ENCODE results near the gene SEPTIN1.

SEPTIN1 gene

GRCh38 chr16:30365200-30365599 lies 17.2 kb downstream of the SEPTIN1 start:
- no peak for TF ChIP-seq ZNF274 (IDR thresholded peaks at IDR 0.05; ENCODE audit: low read depth, low read length)
- no peak overlapping the region for H3K4me3 ChIP-seq (ENCODE audit: low read length)

- TF ChIP-seq ZNF274 (IDR thresholded peaks at IDR 0.05; ENCODE audit: low read depth, low read length) = no peak
- H3K4me3 ChIP-seq (ENCODE audit: low read length) = no peak overlapping the region
These were observed 21.2 kb downstream of the SEPTIN1 start for GRCh38 chr16:30361180-30361579.

GRCh38 chr16:30359871-30360170 lies 22.5 kb downstream of the SEPTIN1 start:
- no peak overlapping the region for H3K4me3 ChIP-seq (ENCODE audit: low read length)
- TF ChIP-seq ZNF274 (IDR thresholded peaks at IDR 0.05; ENCODE audit: low read depth, low read length) = no peak

- no peak for TF ChIP-seq ZNF274 (IDR thresholded peaks at IDR 0.05; ENCODE audit: low read depth, low read length)
- H3K4me3 ChIP-seq (ENCODE audit: low read length) = no peak overlapping the region
These were observed 23.1 kb downstream of the SEPTIN1 start for GRCh38 chr16:30358990-30359870.

- no peak for TF ChIP-seq ZNF274 (IDR thresholded peaks at IDR 0.05; ENCODE audit: low read depth, low read length)
- H3K4me3 ChIP-seq (ENCODE audit: low read length) = no peak overlapping the region
These were observed 23.8 kb downstream of the SEPTIN1 start for GRCh38 chr16:30358577-30358936.

GRCh38 chr16:30357715-30358576 lies 24.4 kb downstream of the SEPTIN1 start:
- no peak for TF ChIP-seq ZNF274 (IDR thresholded peaks at IDR 0.05; ENCODE audit: low read depth, low read length)
- H3K4me3 ChIP-seq (ENCODE audit: low read length) = no peak overlapping the region

GRCh38 chr16:30357085-30357714 lies 25.2 kb downstream of the SEPTIN1 start:
- no peak for TF ChIP-seq ZNF274 (IDR thresholded peaks at IDR 0.05; ENCODE audit: low read depth, low read length)
- no peak overlapping the region for H3K4me3 ChIP-seq (ENCODE audit: low read length)

- TF ChIP-seq ZNF274 (IDR thresholded peaks at IDR 0.05; ENCODE audit: low read depth, low read length) = no peak
- peak overlapping the region; percentile 88; the same call in 1 of the 2 replicates for H3K4me3 ChIP-seq (ENCODE audit: low read length)
These were observed 25.8 kb downstream of the SEPTIN1 start for GRCh38 chr16:30356401-30357084.

- no peak for TF ChIP-seq ZNF274 (IDR thresholded peaks at IDR 0.05; ENCODE audit: low read depth, low read length)
- peak overlapping the region; percentile 88; the same call in 1 of the 2 replicates for H3K4me3 ChIP-seq (ENCODE audit: low read length)
These were observed 26.4 kb downstream of the SEPTIN1 start for GRCh38 chr16:30355954-30356308.

GRCh38 chr16:30355144-30355953 lies 27.0 kb downstream of the SEPTIN1 start, which contains the start of gene CD2BP2:
Gene CD2BP2, minus strand, starts transcription at chr16:30355308. Its CDS starts 627 bp downstream, at chr16:30354681.
- no peak for TF ChIP-seq ZNF274 (IDR thresholded peaks at IDR 0.05; ENCODE audit: low read depth, low read length)
- peak within 1 kb of the TSS; percentile 88 for H3K4me3 ChIP-seq (ENCODE audit: low read length)

GRCh38 chr16:30354423-30355143 lies 27.8 kb downstream of the SEPTIN1 start:
- no peak for TF ChIP-seq ZNF274 (IDR thresholded peaks at IDR 0.05; ENCODE audit: low read depth, low read length)
- peak overlapping the region; percentile 88 for H3K4me3 ChIP-seq (ENCODE audit: low read length)

- no peak for TF ChIP-seq ZNF274 (IDR thresholded peaks at IDR 0.05; ENCODE audit: low read depth, low read length)
- H3K4me3 ChIP-seq (ENCODE audit: low read length) = peak overlapping the region; percentile 88; the same call in 1 of the 2 replicates
These were observed 28.8 kb downstream of the SEPTIN1 start for GRCh38 chr16:30353438-30354129.

All from GM08714 (cell line).